ENCODE results near the gene UCHL1. TPM values are rescaled to one million over a fixed set of nuclear protein-coding genes. Genes with fewer than 3 reads are reported as not detected.

The UCHL1 gene
- total RNA-seq, 6 experiments from 2014 or later: 349 to 502 (median 461) TPM

- Mint-ChIP-seq H3K4me3 (no peak overlapping the region), H3K27me3 (ENCODE audit: insufficient read depth) (peaks cover 7% of the 10 kb centered on the region; the same call in 1 of the 2 replicates), H3K4me1 (ENCODE audit: low read depth) (peaks cover 42% of the 10 kb centered on the region), H3K9me3 (no peaks in the 10 kb centered on the region), H3K27ac (no peak overlapping the region; the same call in 1 of the 2 replicates), H3K36me3 (ENCODE audit: low read depth) (no peaks in the 10 kb centered on the region)
- no peak for TF ChIP-seq CTCF (IDR thresholded peaks at IDR 0.05)
- DNase-seq: no peak
Observed at GRCh38 chr4:41219421-41219950, 37.2 kb upstream of the UCHL1 start.

DNA sequence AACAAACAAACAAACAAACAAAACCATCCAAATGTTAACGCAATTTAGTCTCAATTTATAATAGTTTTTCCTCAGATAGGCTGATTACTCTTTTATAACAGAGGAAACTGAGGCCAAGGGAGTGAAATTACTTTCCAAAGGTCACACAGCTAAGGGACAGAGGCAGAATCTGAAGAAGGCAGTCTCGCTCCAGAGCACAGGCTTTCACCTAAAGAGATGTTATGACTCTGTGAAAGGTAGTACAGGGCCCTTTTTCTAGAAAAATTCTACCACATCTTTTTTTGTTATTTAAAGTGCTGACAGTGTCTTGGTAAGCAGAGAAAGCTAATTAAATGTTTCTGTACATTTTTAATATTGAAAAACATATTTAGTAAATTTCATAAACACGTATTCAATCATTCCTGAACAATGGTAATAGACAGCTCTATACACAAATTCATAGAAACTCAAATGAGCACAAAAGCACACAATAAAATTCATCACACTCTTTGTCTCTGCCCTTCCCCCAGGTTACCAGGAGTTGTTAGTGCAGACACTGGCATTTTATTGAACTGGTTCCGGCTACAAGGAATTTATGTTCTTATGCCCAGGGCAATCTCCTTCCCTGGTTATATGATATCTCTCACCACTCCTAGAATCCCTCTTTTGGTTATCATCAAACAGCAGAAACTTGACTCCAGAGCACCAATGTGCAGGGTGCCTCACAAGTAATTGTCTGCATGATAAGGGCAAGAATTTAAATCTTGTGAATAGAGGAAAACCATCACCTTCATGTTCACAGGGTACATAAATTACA, 34.7 kb upstream of the UCHL1 start:
- no peak overlapping the region for H3K4me3 Mint-ChIP-seq
- no peak for TF ChIP-seq CTCF (IDR thresholded peaks at IDR 0.05)
- H3K36me3 Mint-ChIP-seq (ENCODE audit: low read depth): no peaks in the 10 kb centered on the region
- no peak for DNase-seq
- H3K27me3 Mint-ChIP-seq (ENCODE audit: insufficient read depth): peaks cover 7% of the 10 kb centered on the region; the same call in 1 of the 2 replicates
- no peaks in the 10 kb centered on the region for H3K9me3 Mint-ChIP-seq
- peaks cover 22% of the 10 kb centered on the region for H3K4me1 Mint-ChIP-seq (ENCODE audit: low read depth)
- no peak overlapping the region for H3K27ac Mint-ChIP-seq

DNA sequence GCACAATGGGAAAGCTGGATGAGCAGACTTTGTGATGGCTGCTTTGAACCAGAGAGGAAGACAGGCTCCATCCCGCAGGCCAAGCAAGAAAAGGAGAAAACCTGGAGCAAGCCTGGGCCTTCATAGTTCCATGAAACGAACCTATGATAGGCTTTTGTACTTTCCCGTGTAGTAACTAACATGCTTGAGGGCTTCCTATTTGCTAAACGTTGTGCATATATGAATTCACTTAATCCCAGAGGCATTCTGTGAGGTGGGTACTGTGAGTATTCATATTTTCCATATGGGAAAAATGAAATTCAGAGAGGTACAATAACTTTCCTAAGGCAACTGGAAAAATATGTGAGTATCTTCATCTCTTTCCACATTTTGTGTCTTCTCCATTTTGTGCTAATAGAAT, 28.8 kb upstream of the UCHL1 start:
- Mint-ChIP-seq H3K4me1 (ENCODE audit: low read depth) (no peaks in the 10 kb centered on the region; the same call in 1 of the 2 replicates), H3K4me3 (no peak overlapping the region), H3K36me3 (ENCODE audit: low read depth) (no peaks in the 10 kb centered on the region), H3K27ac (no peak overlapping the region), H3K27me3 (ENCODE audit: insufficient read depth) (peaks cover under 1% of the 10 kb centered on the region; the same call in 1 of the 2 replicates), H3K9me3 (no peaks in the 10 kb centered on the region)
- no peak for DNase-seq
- no peak for TF ChIP-seq CTCF (IDR thresholded peaks at IDR 0.05)

- Mint-ChIP-seq H3K9me3 (no peaks in the 10 kb centered on the region), H3K4me1 (ENCODE audit: low read depth) (peaks cover 5% of the 10 kb centered on the region; the same call in 1 of the 2 replicates), H3K36me3 (ENCODE audit: low read depth) (no peaks in the 10 kb centered on the region), H3K27me3 (ENCODE audit: insufficient read depth) (no peaks in the 10 kb centered on the region; the same call in 1 of the 2 replicates), H3K4me3 (no peak overlapping the region), H3K27ac (no peak overlapping the region)
- DNase-seq: no peak
- TF ChIP-seq CTCF (IDR thresholded peaks at IDR 0.05): no peak; the same call in 1 of the 2 replicates
Observed at GRCh38 chr4:41232406-41232805, 24.3 kb upstream of the UCHL1 start.

GRCh38 chr4:41232856-41233255, 23.9 kb upstream of the UCHL1 start:
- Mint-ChIP-seq H3K4me1 (ENCODE audit: low read depth) (peaks cover 5% of the 10 kb centered on the region; the same call in 1 of the 2 replicates), H3K36me3 (ENCODE audit: low read depth) (no peaks in the 10 kb centered on the region), H3K4me3 (no peak overlapping the region), H3K27ac (no peak overlapping the region), H3K27me3 (ENCODE audit: insufficient read depth) (no peaks in the 10 kb centered on the region; the same call in 1 of the 2 replicates), H3K9me3 (no peaks in the 10 kb centered on the region)
- no peak for TF ChIP-seq CTCF (IDR thresholded peaks at IDR 0.05)
- no peak for DNase-seq

All from HFFc6 (cell line).